Measurements from ENCODE around the gene NDRG3. TPM values are rescaled to one million over a fixed set of nuclear protein-coding genes. Genes with fewer than 3 reads are reported as not detected.

The NDRG3 gene
- polyA plus RNA-seq, result 10 to 100 TPM; 44.9 to 57.7 (median 50.3) TPM

- H3K36me3 Mint-ChIP-seq, result no peaks in the 10 kb centered on the region
- peaks cover 20 to 25% of the 10 kb centered on the region in 2 donors for H3K4me1 Mint-ChIP-seq
- peak within 1 kb of the TSS; percentile 88 to 93 (median 91) for H3K4me3 Mint-ChIP-seq
- no peaks in the 10 kb centered on the region for H3K9me3 Mint-ChIP-seq
- peak within 1 kb of the TSS; percentile 83 to 89 (median 87) for H3K27ac Mint-ChIP-seq
- peak; percentile 87 to 90 (median 89) for DNase-seq
- peaks cover 0 to 4% (median 2%) of the 10 kb centered on the region in 3 donors for H3K27me3 Mint-ChIP-seq (ENCODE audit: low read depth in 3 of 3)
Measured at GRCh38 chr20:36745927-36746659, at the start of gene NDRG3. Gene NDRG3, minus strand, starts transcription at chr20:36746090. Its CDS starts 24,355 bp downstream, at chr20:36721735.

- peaks cover 0 to 11% (median 0%) of the 10 kb centered on the region in 3 donors for H3K36me3 Mint-ChIP-seq
- no peaks in the 10 kb centered on the region for H3K9me3 Mint-ChIP-seq
- H3K4me3 Mint-ChIP-seq, result no peak overlapping the region
- H3K27ac Mint-ChIP-seq, result no peak overlapping the region
- DNase-seq, result no peak
- H3K27me3 Mint-ChIP-seq (ENCODE audit: low read depth in 3 of 3), result peaks cover 0 to 3% (median 2%) of the 10 kb centered on the region in 3 donors
- peaks cover 1 to 6% of the 10 kb centered on the region in 2 donors for H3K4me1 Mint-ChIP-seq
Measured at GRCh38 chr20:36794116-36794474, 48.2 kb upstream of the NDRG3 start.

- peaks cover 0 to 11% (median 0%) of the 10 kb centered on the region in 3 donors for H3K36me3 Mint-ChIP-seq
- peaks cover 1 to 6% of the 10 kb centered on the region in 2 donors for H3K4me1 Mint-ChIP-seq
- peaks cover 0 to 3% (median 2%) of the 10 kb centered on the region in 3 donors for H3K27me3 Mint-ChIP-seq (ENCODE audit: low read depth in 3 of 3)
- no peaks in the 10 kb centered on the region for H3K9me3 Mint-ChIP-seq
- H3K4me3 Mint-ChIP-seq, result no peak overlapping the region
- no peak overlapping the region for H3K27ac Mint-ChIP-seq
- no peak for DNase-seq
Measured at GRCh38 chr20:36793294-36794115, 47.6 kb upstream of the NDRG3 start.

- Mint-ChIP-seq H3K27ac (no peak overlapping the region), H3K4me1 (peaks cover 1 to 6% of the 10 kb centered on the region in 2 donors), H3K27me3 (ENCODE audit: low read depth in 3 of 3) (peaks cover 0 to 3% (median 2%) of the 10 kb centered on the region in 3 donors), H3K36me3 (peaks cover 0 to 11% (median 0%) of the 10 kb centered on the region in 3 donors), H3K4me3 (no peak overlapping the region), H3K9me3 (no peaks in the 10 kb centered on the region)
- no peak for DNase-seq
Measured at GRCh38 chr20:36792422-36792821, 46.5 kb upstream of the NDRG3 start.

- H3K4me3 Mint-ChIP-seq, result no peak overlapping the region
- DNase-seq, result no peak
- no peaks in the 10 kb centered on the region for H3K9me3 Mint-ChIP-seq
- peak overlapping the region in 1 of 6 donors; percentile 62 for H3K27ac Mint-ChIP-seq
- H3K27me3 Mint-ChIP-seq (ENCODE audit: low read depth in 3 of 3), result peaks cover 0 to 2% (median 0%) of the 10 kb centered on the region in 3 donors
- peaks cover 1 to 6% of the 10 kb centered on the region in 2 donors for H3K4me1 Mint-ChIP-seq
- H3K36me3 Mint-ChIP-seq, result peaks cover 0 to 11% (median 0%) of the 10 kb centered on the region in 3 donors
Measured at GRCh38 chr20:36791862-36792261, 46.0 kb upstream of the NDRG3 start.

GRCh38 chr20:36786663-36787062 is 40.8 kb upstream of the NDRG3 start:
- Mint-ChIP-seq H3K27me3 (ENCODE audit: low read depth in 3 of 3) (peaks cover 0 to 2% (median 0%) of the 10 kb centered on the region in 3 donors), H3K4me1 (peaks cover 1 to 3% of the 10 kb centered on the region in 2 donors), H3K27ac (no peak overlapping the region), H3K4me3 (no peak overlapping the region), H3K9me3 (no peaks in the 10 kb centered on the region), H3K36me3 (peaks cover 0 to 16% (median 4%) of the 10 kb centered on the region in 3 donors)
- no peak for DNase-seq

GRCh38 chr20:36786246-36786645 is 40.4 kb upstream of the NDRG3 start:
- H3K27ac Mint-ChIP-seq, result no peak overlapping the region

GRCh38 chr20:36785308-36785707 is 39.4 kb upstream of the NDRG3 start:
- no peak for DNase-seq
- no peaks in the 10 kb centered on the region for H3K9me3 Mint-ChIP-seq
- no peaks in the 10 kb centered on the region for H3K4me1 Mint-ChIP-seq
- no peak overlapping the region for H3K27ac Mint-ChIP-seq
- no peaks in the 10 kb centered on the region for H3K27me3 Mint-ChIP-seq (ENCODE audit: low read depth in 3 of 3)
- peaks cover 0 to 13% (median 4%) of the 10 kb centered on the region in 3 donors for H3K36me3 Mint-ChIP-seq
- H3K4me3 Mint-ChIP-seq, result no peak overlapping the region

More at GRCh38 chr20:36786246-36786645, 40.4 kb upstream of the NDRG3 start:
- DNase-seq, result no peak
- Mint-ChIP-seq H3K4me3 (no peak overlapping the region), H3K36me3 (peaks cover 0 to 13% (median 4%) of the 10 kb centered on the region in 3 donors), H3K9me3 (no peaks in the 10 kb centered on the region), H3K27me3 (ENCODE audit: low read depth in 3 of 3) (no peaks in the 10 kb centered on the region), H3K4me1 (no peaks in the 10 kb centered on the region)

GRCh38 chr20:36784900-36785299 is 39.0 kb upstream of the NDRG3 start:
- Mint-ChIP-seq H3K27me3 (ENCODE audit: low read depth in 3 of 3) (no peaks in the 10 kb centered on the region), H3K4me3 (no peak overlapping the region), H3K9me3 (no peaks in the 10 kb centered on the region), H3K27ac (no peak overlapping the region), H3K4me1 (no peaks in the 10 kb centered on the region), H3K36me3 (peaks cover 0 to 13% (median 4%) of the 10 kb centered on the region in 3 donors)
- no peak for DNase-seq

GRCh38 chr20:36784116-36784515 is 38.2 kb upstream of the NDRG3 start:
- Mint-ChIP-seq H3K27ac (no peak overlapping the region), H3K36me3 (peaks cover 0 to 13% (median 4%) of the 10 kb centered on the region in 3 donors), H3K27me3 (ENCODE audit: low read depth in 3 of 3) (peaks cover 0 to 2% (median 0%) of the 10 kb centered on the region in 3 donors)

GRCh38 chr20:36779656-36780025 is 33.8 kb upstream of the NDRG3 start:
- Mint-ChIP-seq H3K27ac (peak overlapping the region in 1 of 6 donors; percentile 26), H3K36me3 (peaks cover 0 to 11% (median 0%) of the 10 kb centered on the region in 3 donors), H3K9me3 (no peaks in the 10 kb centered on the region), H3K27me3 (ENCODE audit: low read depth in 3 of 3) (peaks cover 0 to 3% (median 3%) of the 10 kb centered on the region in 3 donors), H3K4me1 (peaks cover 0 to 4% of the 10 kb centered on the region in 2 donors), H3K4me3 (no peak overlapping the region)
- no peak for DNase-seq

More at GRCh38 chr20:36784116-36784515, 38.2 kb upstream of the NDRG3 start:
- no peaks in the 10 kb centered on the region for H3K9me3 Mint-ChIP-seq
- H3K4me1 Mint-ChIP-seq, result no peaks in the 10 kb centered on the region
- no peak overlapping the region for H3K4me3 Mint-ChIP-seq
- DNase-seq, result no peak

- DNase-seq, result no peak
- H3K27me3 Mint-ChIP-seq (ENCODE audit: low read depth in 3 of 3), result peaks cover under 1 to 5% (median 4%) of the 10 kb centered on the region in 3 donors
- no peak overlapping the region for H3K4me3 Mint-ChIP-seq
- peaks cover 0 to 11% (median 0%) of the 10 kb centered on the region in 3 donors for H3K36me3 Mint-ChIP-seq
- H3K27ac Mint-ChIP-seq, result peak overlapping the region in 2 of 6 donors; percentile 19 to 85
- peaks cover 3 to 4% of the 10 kb centered on the region in 2 donors for H3K4me1 Mint-ChIP-seq
- no peaks in the 10 kb centered on the region for H3K9me3 Mint-ChIP-seq
Measured at GRCh38 chr20:36778831-36779655, 33.2 kb upstream of the NDRG3 start.

- Mint-ChIP-seq H3K36me3 (no peaks in the 10 kb centered on the region), H3K4me3 (no peak overlapping the region), H3K27ac (no peak overlapping the region), H3K9me3 (no peaks in the 10 kb centered on the region), H3K4me1 (peaks cover 15 to 18% of the 10 kb centered on the region in 2 donors), H3K27me3 (ENCODE audit: low read depth in 3 of 3) (peaks cover 7 to 11% (median 11%) of the 10 kb centered on the region in 3 donors)
- DNase-seq, result no peak
Measured at GRCh38 chr20:36777576-36777975, 31.7 kb upstream of the NDRG3 start.

Measured in immature natural killer cell (primary cell).